Measurements from ENCODE around the gene TFEB.
A peak's percentile ranks its signal among the peaks of the same experiment; 100 is the strongest.

Gene TFEB

DNA sequence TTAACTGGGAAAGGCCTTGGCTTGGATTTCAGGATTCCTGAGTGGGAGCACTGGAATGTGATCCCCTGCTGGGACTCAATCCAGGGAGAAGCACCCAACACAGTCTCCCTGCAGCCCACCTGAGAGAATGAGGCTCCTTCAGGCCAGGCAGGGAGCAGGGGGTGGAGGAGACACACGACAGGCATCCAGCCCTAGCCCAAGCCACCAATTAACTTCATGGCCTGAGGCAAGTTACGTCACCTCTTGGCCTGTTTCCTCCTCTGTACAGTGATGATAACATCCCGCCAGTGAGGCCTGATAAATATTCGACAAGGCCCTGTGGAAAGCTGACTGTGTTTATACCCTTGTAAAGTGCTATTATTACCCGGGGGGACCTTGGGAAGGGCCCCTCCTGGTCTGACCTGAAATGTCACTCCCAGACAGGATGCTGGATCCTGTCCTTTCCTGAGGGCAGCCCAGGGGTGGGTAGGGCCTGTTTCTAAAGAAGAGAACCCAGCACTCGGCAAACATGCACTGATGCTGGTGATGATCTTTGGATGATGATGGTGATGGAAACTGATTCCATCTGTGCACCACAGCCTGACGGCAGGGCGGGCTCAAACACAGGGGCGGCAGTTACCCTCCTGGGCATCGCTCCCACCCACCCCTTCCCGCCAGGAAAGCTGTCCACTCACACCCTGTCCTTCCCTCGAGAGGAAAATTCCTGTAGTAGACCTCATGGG, 31.9 kb upstream of the TFEB start (continued):
- TF ChIP-seq, protein P1, sequence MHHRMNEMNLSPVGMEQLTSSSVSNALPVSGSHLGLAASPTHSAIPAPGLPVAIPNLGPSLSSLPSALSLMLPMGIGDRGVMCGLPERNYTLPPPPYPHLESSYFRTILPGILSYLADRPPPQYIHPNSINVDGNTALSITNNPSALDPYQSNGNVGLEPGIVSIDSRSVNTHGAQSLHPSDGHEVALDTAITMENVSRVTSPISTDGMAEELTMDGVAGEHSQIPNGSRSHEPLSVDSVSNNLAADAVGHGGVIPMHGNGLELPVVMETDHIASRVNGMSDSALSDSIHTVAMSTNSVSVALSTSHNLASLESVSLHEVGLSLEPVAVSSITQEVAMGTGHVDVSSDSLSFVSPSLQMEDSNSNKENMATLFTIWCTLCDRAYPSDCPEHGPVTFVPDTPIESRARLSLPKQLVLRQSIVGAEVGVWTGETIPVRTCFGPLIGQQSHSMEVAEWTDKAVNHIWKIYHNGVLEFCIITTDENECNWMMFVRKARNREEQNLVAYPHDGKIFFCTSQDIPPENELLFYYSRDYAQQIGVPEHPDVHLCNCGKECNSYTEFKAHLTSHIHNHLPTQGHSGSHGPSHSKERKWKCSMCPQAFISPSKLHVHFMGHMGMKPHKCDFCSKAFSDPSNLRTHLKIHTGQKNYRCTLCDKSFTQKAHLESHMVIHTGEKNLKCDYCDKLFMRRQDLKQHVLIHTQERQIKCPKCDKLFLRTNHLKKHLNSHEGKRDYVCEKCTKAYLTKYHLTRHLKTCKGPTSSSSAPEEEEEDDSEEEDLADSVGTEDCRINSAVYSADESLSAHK (tag by site-specific recombination; IDR thresholded peaks at IDR 0.05), result peak; percentile 94
- TF ChIP-seq ZNF341 (tag by site-specific recombination; IDR thresholded peaks at IDR 0.05; ENCODE audit: low read depth), result peak; percentile 83
- peak; percentile 73 for TF ChIP-seq ZNF10 (tag by site-specific recombination; IDR thresholded peaks at IDR 0.05)
- TF ChIP-seq ZNF518A (tag by site-specific recombination; conservative IDR thresholded peaks at IDR 0.05; ENCODE audit: low read depth), result peak; percentile 48; the same call in 1 of the 2 replicates
- no peak for TF ChIP-seq CTCF (tag by site-specific recombination; IDR thresholded peaks at IDR 0.05)
- peak; percentile 84 for TF ChIP-seq ZNF580 (tag by site-specific recombination; IDR thresholded peaks at IDR 0.05)
- TF ChIP-seq HOXD13 (CRISPR knock-in tag; IDR thresholded peaks at IDR 0.05; ENCODE audit: borderline replicate concordance), result peak; percentile 99
- TF ChIP-seq ZNF701 (tag by site-specific recombination; IDR thresholded peaks at IDR 0.05), result no peak
- TF ChIP-seq ZNF211 (tag by site-specific recombination; IDR thresholded peaks at IDR 0.05; ENCODE audit: low read depth), result no peak
- TF ChIP-seq ZNF416 (tag by site-specific recombination; IDR thresholded peaks at IDR 0.05), result no peak
- TF ChIP-seq ZNF112 (tag by site-specific recombination; IDR thresholded peaks at IDR 0.05), result no peak
- TF ChIP-seq TCF7L2 (IDR thresholded peaks at IDR 0.05; ENCODE audit: borderline replicate concordance, low read depth, low read length), result peak; percentile 71; the same call in 1 of the 2 replicates
- TF ChIP-seq, protein P2, sequence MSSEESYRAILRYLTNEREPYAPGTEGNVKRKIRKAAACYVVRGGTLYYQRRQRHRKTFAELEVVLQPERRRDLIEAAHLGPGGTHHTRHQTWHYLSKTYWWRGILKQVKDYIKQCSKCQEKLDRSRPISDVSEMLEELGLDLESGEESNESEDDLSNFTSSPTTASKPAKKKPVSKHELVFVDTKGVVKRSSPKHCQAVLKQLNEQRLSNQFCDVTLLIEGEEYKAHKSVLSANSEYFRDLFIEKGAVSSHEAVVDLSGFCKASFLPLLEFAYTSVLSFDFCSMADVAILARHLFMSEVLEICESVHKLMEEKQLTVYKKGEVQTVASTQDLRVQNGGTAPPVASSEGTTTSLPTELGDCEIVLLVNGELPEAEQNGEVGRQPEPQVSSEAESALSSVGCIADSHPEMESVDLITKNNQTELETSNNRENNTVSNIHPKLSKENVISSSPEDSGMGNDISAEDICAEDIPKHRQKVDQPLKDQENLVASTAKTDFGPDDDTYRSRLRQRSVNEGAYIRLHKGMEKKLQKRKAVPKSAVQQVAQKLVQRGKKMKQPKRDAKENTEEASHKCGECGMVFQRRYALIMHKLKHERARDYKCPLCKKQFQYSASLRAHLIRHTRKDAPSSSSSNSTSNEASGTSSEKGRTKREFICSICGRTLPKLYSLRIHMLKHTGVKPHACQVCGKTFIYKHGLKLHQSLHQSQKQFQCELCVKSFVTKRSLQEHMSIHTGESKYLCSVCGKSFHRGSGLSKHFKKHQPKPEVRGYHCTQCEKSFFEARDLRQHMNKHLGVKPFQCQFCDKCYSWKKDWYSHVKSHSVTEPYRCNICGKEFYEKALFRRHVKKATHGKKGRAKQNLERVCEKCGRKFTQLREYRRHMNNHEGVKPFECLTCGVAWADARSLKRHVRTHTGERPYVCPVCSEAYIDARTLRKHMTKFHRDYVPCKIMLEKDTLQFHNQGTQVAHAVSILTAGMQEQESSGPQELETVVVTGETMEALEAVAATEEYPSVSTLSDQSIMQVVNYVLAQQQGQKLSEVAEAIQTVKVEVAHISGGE (tag by site-specific recombination; conservative IDR thresholded peaks at IDR 0.05; ENCODE audit: low read depth), result peak; percentile 48; the same call in 1 of the 2 replicates
- TF ChIP-seq TRIM28 (IDR thresholded peaks at IDR 0.05; ENCODE audit: borderline replicate concordance, low read length), result peak; percentile 99
- TF ChIP-seq, protein P3, sequence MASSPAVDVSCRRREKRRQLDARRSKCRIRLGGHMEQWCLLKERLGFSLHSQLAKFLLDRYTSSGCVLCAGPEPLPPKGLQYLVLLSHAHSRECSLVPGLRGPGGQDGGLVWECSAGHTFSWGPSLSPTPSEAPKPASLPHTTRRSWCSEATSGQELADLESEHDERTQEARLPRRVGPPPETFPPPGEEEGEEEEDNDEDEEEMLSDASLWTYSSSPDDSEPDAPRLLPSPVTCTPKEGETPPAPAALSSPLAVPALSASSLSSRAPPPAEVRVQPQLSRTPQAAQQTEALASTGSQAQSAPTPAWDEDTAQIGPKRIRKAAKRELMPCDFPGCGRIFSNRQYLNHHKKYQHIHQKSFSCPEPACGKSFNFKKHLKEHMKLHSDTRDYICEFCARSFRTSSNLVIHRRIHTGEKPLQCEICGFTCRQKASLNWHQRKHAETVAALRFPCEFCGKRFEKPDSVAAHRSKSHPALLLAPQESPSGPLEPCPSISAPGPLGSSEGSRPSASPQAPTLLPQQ (tag by site-specific recombination; IDR thresholded peaks at IDR 0.05), result peak; percentile 87
- TF ChIP-seq SP7 (tag by site-specific recombination; IDR thresholded peaks at IDR 0.05), result peak; percentile 100
- 0 out of 2 replicates have a peak, but pooled peaks have one; percentile 42 for TF ChIP-seq KLF7 (tag by site-specific recombination; IDR thresholded peaks at IDR 0.05; ENCODE audit: borderline replicate concordance)
- TF ChIP-seq, protein P4, sequence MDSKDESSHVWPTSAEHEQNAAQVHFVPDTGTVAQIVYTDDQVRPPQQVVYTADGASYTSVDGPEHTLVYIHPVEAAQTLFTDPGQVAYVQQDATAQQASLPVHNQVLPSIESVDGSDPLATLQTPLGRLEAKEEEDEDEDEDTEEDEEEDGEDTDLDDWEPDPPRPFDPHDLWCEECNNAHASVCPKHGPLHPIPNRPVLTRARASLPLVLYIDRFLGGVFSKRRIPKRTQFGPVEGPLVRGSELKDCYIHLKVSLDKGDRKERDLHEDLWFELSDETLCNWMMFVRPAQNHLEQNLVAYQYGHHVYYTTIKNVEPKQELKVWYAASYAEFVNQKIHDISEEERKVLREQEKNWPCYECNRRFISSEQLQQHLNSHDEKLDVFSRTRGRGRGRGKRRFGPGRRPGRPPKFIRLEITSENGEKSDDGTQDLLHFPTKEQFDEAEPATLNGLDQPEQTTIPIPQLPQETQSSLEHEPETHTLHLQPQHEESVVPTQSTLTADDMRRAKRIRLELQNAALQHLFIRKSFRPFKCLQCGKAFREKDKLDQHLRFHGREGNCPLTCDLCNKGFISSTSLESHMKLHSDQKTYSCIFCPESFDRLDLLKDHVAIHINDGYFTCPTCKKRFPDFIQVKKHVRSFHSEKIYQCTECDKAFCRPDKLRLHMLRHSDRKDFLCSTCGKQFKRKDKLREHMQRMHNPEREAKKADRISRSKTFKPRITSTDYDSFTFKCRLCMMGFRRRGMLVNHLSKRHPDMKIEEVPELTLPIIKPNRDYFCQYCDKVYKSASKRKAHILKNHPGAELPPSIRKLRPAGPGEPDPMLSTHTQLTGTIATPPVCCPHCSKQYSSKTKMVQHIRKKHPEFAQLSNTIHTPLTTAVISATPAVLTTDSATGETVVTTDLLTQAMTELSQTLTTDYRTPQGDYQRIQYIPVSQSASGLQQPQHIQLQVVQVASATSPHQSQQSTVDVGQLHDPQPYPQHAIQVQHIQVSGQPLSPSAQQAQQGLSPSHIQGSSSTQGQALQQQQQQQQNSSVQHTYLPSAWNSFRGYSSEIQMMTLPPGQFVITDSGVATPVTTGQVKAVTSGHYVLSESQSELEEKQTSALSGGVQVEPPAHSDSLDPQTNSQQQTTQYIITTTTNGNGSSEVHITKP (tag by site-specific recombination; IDR thresholded peaks at IDR 0.05), result peak; percentile 77
- TF ChIP-seq ZNF558 (tag by site-specific recombination; IDR thresholded peaks at IDR 0.05), result peak; percentile 78; the same call in 1 of the 2 replicates
- peak; percentile 81; the same call in 1 of the 2 replicates for TF ChIP-seq ZSCAN23 (tag by site-specific recombination; IDR thresholded peaks at IDR 0.05)
